Measurements from ENCODE around the gene FKBP1A. TPM values are rescaled to one million over a fixed set of nuclear protein-coding genes. Genes with fewer than 3 reads are reported as not detected.
A peak's percentile ranks its signal among the peaks of the same experiment; 100 is the strongest.
"Not testable (repeated sequence)": the region's sequence is repeated elsewhere in the genome, so short reads cannot be mapped to it uniquely, and the experiment has no call there.

The FKBP1A gene
- total and polyA plus RNA-seq, 8 donors: 33.0 to 283 (median 149) TPM

GRCh38 chr20:1399678-1400366 lies 7.0 kb upstream of the FKBP1A start:
- TF ChIP-seq POLR2AphosphoS5 (IDR thresholded peaks at IDR 0.05): peak in 1 of 3 donors; percentile 17
- not testable (repeated sequence) for H3K36me3 ChIP-seq, H3K4me3 ChIP-seq, H3K9me3 ChIP-seq
- 20 to 39% (median 32%) methylated on average over 8 of the region's 8 CpGs for WGBS, 5 donors
- peaks cover 0 to 27% (median 0%) of the 10 kb centered on the region in 3 donors for H3K27me3 ChIP-seq
- peak overlapping the region in 1 of 5 donors; percentile 4 for H3K27ac ChIP-seq
- intact Hi-C loops (cut with DNase I; ENCODE audit: low total_unique reads): loop anchor here (10.0 kb wide), 1 partner anchor 65 kb away; the partner anchor contains the start of gene NSFL1C
- H3K4me1 ChIP-seq: peaks cover 6 to 33% (median 15%) of the 10 kb centered on the region in 4 donors
- peak in 1 of 2 donors; percentile 77 for DNase-seq

GRCh38 chr20:1398185-1398584 lies 5.3 kb upstream of the FKBP1A start:
- Histone ChIP-seq H3K27me3 (peaks cover 0 to 23% (median 0%) of the 10 kb centered on the region in 3 donors), H3K4me1 (peaks cover 11 to 40% (median 22%) of the 10 kb centered on the region in 4 donors)
- H3K9me3 ChIP-seq, DNase-seq, H3K27ac ChIP-seq, H3K36me3 ChIP-seq, H3K4me3 ChIP-seq: not testable (repeated sequence)
- intact Hi-C loops (cut with DNase I; ENCODE audit: low total_unique reads): loop anchor here (10.0 kb wide), 1 partner anchor 67 kb away; the partner anchor contains the start of gene NSFL1C
- 24 to 45% (median 31%) methylated on average over 7 of the region's 7 CpGs for WGBS, 5 donors

GRCh38 chr20:1397710-1398109 lies 4.9 kb upstream of the FKBP1A start:
- no peak overlapping the region for H3K27ac ChIP-seq
- WGBS, 5 donors: 62 to 84% (median 78%) methylated on average over 4 of the region's 4 CpGs

GRCh38 chr20:1396702-1397101 lies 3.8 kb upstream of the FKBP1A start:
- DNase-seq: no peak
- 49 to 77% (median 72%) methylated on average over 4 of the region's 4 CpGs for WGBS, 5 donors
- intact Hi-C loops (cut with DNase I; ENCODE audit: low total_unique reads): loop anchor here (10.0 kb wide), 1 partner anchor 68 kb away; the partner anchor contains the start of gene NSFL1C
- H3K27me3 ChIP-seq: peaks cover 0 to 23% (median 0%) of the 10 kb centered on the region in 3 donors
- no peak overlapping the region for H3K4me3 ChIP-seq
- H3K4me1 ChIP-seq: peaks cover 17 to 46% (median 28%) of the 10 kb centered on the region in 4 donors
- H3K9me3 ChIP-seq: no peaks in the 10 kb centered on the region
- H3K36me3 ChIP-seq: no peaks in the 10 kb centered on the region
- no peak overlapping the region for H3K27ac ChIP-seq
- no peak for TF ChIP-seq POLR2AphosphoS5 (IDR thresholded peaks at IDR 0.05)
- TF ChIP-seq POLR2A (IDR thresholded peaks at IDR 0.05): no peak
- no peak for TF ChIP-seq EP300 (IDR thresholded peaks at IDR 0.05)
- TF ChIP-seq CTCF (IDR thresholded peaks at IDR 0.05): no peak

More at GRCh38 chr20:1397710-1398109, 4.9 kb upstream of the FKBP1A start:
- H3K4me3 ChIP-seq: no peak overlapping the region
- H3K36me3 ChIP-seq: no peaks in the 10 kb centered on the region
- DNase-seq: no peak
- TF ChIP-seq CTCF (IDR thresholded peaks at IDR 0.05): peak in 1 of 7 experiments; percentile 10
- TF ChIP-seq POLR2AphosphoS5 (IDR thresholded peaks at IDR 0.05): no peak
- H3K9me3 ChIP-seq: no peaks in the 10 kb centered on the region
- peaks cover 0 to 23% (median 0%) of the 10 kb centered on the region in 3 donors for H3K27me3 ChIP-seq
- intact Hi-C loops (cut with DNase I; ENCODE audit: low total_unique reads): loop anchor here (10.0 kb wide), 1 partner anchor 67 kb away; the partner anchor contains the start of gene NSFL1C
- H3K4me1 ChIP-seq: peaks cover 12 to 41% (median 23%) of the 10 kb centered on the region in 4 donors

GRCh38 chr20:1396264-1396663 lies 3.4 kb upstream of the FKBP1A start:
- H3K4me1 ChIP-seq: peaks cover 22 to 50% (median 32%) of the 10 kb centered on the region in 4 donors

More at GRCh38 chr20:1396264-1396663, 3.4 kb upstream of the FKBP1A start:
- intact Hi-C loops (cut with DNase I; ENCODE audit: low total_unique reads): loop anchor here (10.0 kb wide), 1 partner anchor 69 kb away; the partner anchor contains the start of gene NSFL1C
- Histone ChIP-seq H3K9me3 (no peaks in the 10 kb centered on the region), H3K36me3 (no peaks in the 10 kb centered on the region), H3K27me3 (peaks cover 0 to 23% (median 0%) of the 10 kb centered on the region in 3 donors), H3K27ac (no peak overlapping the region), H3K4me3 (no peak overlapping the region)
- TF ChIP-seq EP300 (IDR thresholded peaks at IDR 0.05) (no peak), CTCF (IDR thresholded peaks at IDR 0.05) (no peak), POLR2AphosphoS5 (IDR thresholded peaks at IDR 0.05) (no peak), POLR2A (IDR thresholded peaks at IDR 0.05) (no peak)
- DNase-seq: no peak
- 62 to 81% (median 76%) methylated on average over 1 of the region's 1 CpG for WGBS, 5 donors

All from stomach (tissue), 9 donors.